H54 (cell line): ENCODE measurements around the gene ACOT11.
A peak's percentile ranks its signal among the peaks of the same experiment; 100 is the strongest.
"Not testable (repeated sequence)": the region's sequence is repeated elsewhere in the genome, so short reads cannot be mapped to it uniquely, and the experiment has no call there.

Experiments
- DNase-seq: peaks from one replicate; pipeline ENCODE4 v3.0.0; 2011; ENCODE audit warnings: low spot score, mixed read lengths; ENCODE audit not compliant: insufficient read length
- FAIRE-seq: peaks from 3 replicates; lab custom pipeline; 2011; peaks lifted over from hg19 to GRCh38; lab: Jason Lieb, UNC
- POLR2A ChIP-seq: IDR thresholded peaks from 2 replicates; pipeline ENCODE4 v1.6.1; 2011; ENCODE audit warnings: low read depth, mild to moderate bottlenecking, low read length

ACOT11 gene

DNA sequence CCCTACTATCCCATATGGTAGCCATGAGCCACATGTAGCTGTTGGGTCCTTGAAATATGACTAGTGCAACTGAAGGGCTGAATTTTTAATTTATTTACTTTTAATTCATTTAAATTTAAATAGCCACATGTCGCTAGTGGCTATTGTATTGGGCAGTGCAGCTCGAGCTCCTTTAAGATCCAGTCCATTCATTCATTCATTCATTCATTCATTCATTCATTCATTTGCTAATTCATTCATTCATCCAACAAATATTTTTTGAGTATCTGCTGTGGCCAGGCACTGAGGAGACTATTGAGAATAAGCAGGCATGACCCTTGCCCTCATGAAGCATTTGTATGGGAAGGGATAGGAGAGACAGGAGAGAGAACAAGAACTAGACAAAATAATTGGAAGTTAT is 29.5 kb upstream of the ACOT11 start:
- TF ChIP-seq POLR2A, result no peak
- no peak for DNase-seq
- FAIRE-seq, result no peak

DNA sequence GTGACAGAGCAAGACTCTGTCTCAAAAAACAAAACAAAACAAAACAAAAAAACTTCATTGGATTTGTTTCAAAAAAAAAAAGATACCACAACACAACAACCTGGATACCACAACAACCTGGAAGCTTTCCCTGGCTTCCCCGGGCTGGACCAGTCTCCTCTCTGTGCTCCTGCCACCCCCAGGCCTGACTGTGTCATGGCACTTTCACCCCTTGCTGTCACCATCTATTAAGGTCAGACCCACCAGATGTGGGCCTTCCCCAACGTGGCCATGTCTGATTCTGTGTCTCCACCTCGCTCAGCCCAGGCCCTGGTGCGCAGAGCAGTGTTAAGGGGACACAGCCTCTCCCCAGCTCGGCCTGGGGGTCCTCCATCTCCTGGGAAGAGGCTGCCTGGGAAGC is 28.3 kb upstream of the ACOT11 start:
- DNase-seq (no peak), FAIRE-seq (no peak)
- no peak for TF ChIP-seq POLR2A

- no peak for TF ChIP-seq POLR2A
- FAIRE-seq, result no peak
- DNase-seq, result no peak
Measured at GRCh38 chr1:54520631-54521321, 27.3 kb upstream of the ACOT11 start.

DNA sequence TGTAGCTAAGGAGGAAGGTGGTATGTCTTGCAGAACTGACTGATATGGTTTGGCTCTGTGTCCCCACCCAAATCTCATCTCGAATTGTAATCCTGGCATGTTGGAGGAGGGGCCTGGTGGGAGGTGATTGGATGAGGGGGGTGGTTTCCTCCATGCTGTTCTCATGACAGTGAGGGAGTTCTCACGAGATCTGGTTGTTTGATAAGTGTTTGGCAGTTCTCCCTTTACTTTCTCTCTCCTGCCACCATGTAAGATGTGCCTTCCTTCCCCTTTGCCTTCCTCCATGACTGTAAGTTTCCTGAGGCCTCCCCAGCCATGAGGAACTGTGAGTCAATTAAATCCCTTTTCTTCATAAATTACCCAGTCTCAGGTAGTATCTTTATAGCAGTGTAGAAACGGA is 21.5 kb upstream of the ACOT11 start:
- not testable (repeated sequence) for DNase-seq, FAIRE-seq

- no peak for TF ChIP-seq POLR2A
Measured at GRCh38 chr1:54528613-54529012, 19.4 kb upstream of the ACOT11 start.

GRCh38 chr1:54532033-54532432 is 16.0 kb upstream of the ACOT11 start:
- DNase-seq (no peak), FAIRE-seq (no peak)
- no peak for TF ChIP-seq POLR2A

More at GRCh38 chr1:54528613-54529012, 19.4 kb upstream of the ACOT11 start:
- no peak for DNase-seq
- FAIRE-seq, result no peak

DNA sequence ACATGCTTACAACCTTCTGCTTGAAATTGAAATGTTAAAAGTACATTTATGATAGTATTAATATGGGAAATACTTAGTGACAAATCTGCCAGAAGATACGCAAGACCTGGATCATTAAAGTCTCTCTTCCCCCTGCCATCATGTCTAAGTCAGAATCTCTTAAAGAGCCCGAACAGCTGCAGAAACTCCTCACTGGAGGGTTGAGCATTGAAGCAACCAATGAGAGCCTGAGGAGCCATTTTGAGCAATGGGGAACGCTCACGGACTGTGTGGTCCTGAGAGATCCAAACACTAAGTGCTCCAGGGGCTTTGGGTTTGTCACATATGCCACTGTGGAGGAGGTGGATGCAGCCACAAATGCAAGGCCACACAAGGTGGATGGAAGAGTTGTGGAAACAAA is 11.4 kb upstream of the ACOT11 start:
- not testable (repeated sequence) for DNase-seq, FAIRE-seq

GRCh38 chr1:54537611-54538010 is 10.4 kb upstream of the ACOT11 start:
- FAIRE-seq (no peak), DNase-seq (no peak)
- no peak for TF ChIP-seq POLR2A

GRCh38 chr1:54538538-54538937 is 9.5 kb upstream of the ACOT11 start:
- FAIRE-seq, result no peak
- no peak for DNase-seq
- TF ChIP-seq POLR2A, result no peak

DNA sequence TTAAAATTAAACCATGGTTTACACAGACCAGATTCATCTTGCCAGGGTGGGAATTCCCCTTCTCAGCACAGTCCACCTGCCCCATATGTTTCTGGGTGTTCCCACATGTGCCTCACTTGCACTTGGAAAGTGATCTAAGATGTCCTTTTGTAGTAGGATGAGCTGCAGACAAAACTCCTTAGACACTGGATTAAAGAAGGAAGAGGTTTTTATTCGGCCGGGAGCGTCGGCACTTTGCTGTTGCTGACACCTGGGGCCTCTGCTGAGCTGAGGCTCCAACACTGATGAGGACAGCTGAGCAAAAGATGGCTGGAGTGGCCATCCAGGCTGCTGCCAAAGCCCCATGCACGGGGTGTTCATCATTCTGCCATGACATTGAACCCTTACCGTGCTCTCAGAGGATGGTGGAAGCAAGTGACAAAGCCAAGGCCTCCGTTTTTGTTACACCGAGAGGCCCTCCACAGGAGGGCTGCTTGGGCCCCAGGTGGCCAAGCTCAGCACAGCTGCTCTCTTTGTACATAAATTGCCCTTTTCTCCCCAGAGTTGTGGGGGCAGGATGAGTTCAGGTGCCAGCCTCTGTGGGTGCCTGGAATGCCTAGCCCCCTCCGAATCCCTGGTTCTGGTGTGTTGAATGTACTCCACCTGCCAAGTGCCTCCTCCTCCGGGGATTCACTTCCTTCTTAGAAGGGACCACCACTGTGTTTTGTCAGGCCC is 7.3 kb upstream of the ACOT11 start:
- FAIRE-seq, result no peak
- TF ChIP-seq POLR2A, result no peak
- no peak for DNase-seq

DNA sequence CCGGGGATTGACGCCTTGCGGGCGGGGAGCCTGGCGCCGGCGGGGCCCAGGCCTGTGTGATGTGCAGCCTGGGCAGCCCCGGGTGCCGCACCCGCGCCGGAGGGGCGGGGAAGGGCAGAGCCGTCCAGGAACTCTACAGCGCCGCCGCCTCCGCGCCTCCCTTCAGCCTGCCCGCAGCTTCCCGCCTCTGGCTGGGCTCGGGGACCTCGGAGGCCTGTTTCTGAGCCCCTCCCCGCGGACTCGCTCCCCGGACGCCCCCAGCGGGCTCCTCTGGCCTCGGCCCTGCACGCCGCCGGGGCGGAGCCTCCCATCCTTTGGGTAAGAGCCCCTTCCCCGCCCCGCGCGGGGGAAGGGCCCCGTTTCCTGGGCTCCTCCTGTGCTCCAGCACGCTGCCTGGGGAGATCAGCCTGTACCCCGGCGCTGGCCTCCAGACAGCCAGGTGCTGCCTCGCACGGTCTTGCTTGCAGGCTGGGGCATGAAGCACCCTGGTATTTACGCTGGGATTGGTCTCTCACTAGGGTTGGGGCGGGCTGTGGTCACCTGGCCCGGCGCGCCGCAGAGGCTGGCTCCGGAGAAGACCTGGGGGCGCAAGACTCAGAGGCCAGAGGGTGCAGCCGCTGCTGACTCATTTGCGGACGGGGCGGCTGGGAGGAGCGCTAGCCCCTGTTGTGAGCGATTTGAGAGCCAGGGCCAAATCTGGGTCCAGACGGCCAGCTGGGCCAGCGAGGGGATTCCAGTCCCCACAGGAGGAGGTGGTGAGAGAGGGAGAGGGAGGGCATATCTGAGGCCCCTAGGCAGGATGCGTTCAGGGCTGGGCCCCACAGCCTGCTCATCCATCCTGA is 5.7 kb upstream of the ACOT11 start:
- DNase-seq (peak; percentile 80), FAIRE-seq (no peak)
- TF ChIP-seq POLR2A, result peak; percentile 24; the same call in 1 of the 2 replicates

GRCh38 chr1:54542962-54543539 is 5.0 kb upstream of the ACOT11 start:
- FAIRE-seq (no peak), DNase-seq (no peak)
- no peak for TF ChIP-seq POLR2A

DNA sequence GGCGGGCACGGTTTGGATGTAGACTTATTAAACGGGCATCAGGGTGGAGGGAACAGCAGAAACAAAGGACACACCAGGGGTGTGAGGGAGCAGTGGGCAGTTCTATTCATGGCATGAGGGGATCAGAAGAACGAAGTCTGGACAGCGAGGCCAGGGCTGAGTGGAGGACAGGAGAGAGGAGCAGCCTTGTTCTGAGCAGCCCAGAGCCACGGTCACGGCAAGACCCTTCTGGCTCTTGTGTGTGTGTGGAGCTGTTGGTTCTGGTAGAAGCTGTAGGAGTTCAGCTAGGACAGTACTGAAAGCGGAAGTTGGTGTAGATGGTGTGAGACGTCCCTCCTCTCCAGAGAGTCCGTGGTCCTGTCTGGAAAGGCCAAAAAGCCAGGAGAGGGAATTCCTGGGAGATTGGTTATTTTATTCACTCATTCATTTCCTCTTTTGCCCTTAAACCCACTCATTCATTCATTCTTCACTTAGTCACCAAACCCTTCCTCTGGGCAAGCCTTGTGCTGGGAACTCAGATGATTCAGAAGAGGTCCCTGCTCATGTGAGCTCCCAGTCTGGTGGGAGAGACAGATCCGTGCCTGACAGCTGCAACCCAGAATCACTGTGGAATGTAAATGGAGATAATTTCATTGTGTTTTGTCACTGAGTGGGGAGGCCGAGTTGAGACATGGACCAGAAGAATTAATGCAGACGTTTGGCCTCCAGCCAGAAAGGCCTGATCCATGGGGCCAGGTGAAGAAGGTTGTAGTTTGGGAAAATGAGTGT is 4.1 kb upstream of the ACOT11 start:
- no peak for FAIRE-seq
- no peak for TF ChIP-seq POLR2A
- no peak for DNase-seq
